DMS114 treated with DMSO at 0.1 percent for 48 hours (cell line): ENCODE data around the gene SLC19A1.
"Not testable (repeated sequence)": the region's sequence is repeated elsewhere in the genome, so short reads cannot be mapped to it uniquely, and the experiment has no call there.

Experiments used
- DNase-seq: peaks from one replicate; lab custom pipeline; 2025; ENCODE audit not compliant: unreplicated experiment; lab: John Stamatoyannopoulos, UW

SLC19A1 gene

DNA sequence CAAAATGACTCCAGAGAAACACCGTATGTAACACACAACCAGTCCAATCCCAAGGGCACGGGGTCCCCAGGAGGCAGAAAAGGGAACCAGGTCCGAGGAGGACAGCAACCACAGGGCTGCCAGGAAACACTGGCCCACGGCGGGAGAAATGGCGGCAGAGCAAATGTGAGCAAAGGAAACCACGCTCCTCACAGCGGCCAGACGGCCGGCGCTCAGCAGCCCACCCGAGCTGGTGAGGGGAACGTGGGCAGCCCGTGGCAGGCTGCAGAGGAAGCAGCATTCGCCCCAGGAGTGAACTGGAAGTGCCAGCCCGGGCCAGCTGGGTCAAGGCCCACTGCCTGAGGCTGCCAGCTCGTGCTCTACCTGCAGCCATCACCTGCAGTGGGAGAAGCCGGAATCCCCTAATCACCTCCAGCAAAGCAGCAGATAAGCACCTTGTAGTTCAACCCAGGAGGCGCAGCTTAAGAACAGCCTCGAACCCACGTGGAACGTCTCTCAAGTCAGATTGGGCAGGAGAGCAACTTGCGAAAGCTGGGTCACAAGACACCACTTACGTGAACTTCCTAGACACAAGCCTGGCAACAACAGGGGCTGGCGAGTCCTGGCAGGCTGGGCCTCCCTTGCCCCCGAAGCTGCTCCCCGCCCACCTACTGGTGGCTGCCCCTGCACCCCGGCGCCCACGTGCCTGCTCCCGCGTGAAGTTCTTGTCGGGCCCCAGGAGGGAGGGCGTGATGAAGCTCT is 6.7 kb downstream of the SLC19A1 start:
- no peak for DNase-seq

DNA sequence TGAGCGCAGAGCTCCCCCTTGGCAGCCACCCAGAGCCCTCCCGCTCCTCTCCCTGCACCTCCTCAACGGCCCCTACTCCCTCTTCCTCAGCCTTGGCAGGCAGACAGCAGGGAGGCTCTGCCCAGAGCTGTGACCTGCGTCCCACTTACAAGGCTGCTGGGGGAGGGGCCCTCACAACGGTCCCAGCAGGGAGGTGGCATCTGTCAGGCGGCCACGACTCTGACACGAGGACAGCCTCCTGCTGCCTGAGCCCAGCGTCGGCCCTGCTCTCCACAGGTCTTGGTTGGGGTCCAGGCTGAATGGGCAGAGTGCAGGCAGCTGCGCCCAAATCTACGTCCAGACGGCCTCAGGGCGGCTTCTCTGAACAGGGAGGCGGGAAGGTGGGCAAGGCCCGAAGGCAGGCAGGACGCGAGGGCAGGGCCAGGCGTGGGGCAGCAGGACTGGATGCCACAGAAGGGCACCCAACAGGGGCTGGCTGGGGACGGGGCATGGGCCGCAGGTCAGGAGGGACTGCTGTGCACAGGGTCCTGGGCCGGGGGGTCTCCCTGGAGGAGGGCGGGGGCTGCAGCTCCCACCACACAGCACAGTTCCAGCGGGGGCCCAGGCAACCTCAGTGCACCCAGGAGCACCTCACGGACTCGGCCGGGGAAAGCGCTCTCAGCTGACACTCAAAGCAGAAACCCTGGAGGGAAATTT is 7.5 kb downstream of the SLC19A1 start:
- no peak for DNase-seq

DNA sequence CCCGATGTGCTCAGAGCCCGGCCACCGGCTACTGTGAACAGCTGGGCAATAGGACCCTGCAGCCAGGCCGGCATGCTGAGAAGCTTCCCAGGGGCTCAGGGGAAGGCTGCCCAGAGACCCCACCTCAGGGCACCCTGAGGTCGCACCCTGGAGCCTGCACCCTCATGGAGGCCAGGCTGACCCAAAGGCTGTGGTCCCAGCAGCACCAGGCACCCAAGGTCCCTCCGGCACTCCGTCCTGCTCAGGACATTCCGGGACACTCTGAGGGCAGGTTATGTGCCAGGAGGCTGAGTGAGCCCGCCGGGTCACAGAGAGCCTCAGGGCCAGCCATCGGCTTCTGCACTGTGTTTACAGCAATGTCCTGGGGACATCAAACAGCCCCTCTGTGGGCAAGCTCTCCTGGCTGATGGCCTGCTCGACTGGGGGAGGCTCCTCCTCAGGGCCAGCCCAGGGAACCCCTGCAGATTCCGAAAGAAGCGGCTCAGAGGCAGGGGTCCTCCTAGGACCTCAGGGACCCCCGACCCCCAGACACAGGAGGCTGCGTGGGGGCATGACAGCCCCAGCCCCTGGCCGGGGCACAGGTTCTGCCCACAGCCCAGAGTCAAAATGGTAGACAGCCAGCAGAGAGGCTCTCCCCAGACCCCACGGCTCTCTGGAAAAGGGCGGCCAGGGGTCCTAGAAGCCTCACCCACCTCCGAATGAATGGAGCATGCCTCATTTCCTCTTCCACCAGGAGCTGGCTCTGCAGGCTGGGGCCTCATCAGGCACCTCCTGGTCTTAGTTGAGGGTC is 8.2 kb downstream of the SLC19A1 start:
- DNase-seq: no peak

DNA sequence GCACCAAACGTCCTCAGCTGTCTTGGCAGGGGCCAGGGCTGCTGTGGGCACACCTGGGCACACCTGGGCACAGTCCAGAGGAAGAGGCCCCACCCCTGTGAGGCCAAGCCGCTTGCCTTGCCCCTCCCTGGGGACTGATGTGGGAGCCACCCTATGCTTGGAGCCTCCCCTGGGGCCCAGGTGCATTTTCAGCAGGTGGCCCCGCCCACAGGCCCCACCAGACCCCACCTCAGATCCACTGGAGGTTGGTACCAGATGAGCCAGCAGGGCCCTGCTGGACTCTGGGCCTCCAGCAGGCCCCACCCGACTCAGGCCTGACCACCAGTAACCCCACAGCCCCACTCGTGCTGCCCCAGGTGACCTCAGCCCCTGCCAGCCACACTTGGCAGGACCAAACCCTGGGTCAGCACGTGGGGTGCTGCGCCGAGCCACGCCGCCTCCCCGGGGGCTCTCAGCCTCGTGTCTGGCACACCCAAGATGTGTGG is 8.8 kb downstream of the SLC19A1 start:
- no peak for DNase-seq

DNA sequence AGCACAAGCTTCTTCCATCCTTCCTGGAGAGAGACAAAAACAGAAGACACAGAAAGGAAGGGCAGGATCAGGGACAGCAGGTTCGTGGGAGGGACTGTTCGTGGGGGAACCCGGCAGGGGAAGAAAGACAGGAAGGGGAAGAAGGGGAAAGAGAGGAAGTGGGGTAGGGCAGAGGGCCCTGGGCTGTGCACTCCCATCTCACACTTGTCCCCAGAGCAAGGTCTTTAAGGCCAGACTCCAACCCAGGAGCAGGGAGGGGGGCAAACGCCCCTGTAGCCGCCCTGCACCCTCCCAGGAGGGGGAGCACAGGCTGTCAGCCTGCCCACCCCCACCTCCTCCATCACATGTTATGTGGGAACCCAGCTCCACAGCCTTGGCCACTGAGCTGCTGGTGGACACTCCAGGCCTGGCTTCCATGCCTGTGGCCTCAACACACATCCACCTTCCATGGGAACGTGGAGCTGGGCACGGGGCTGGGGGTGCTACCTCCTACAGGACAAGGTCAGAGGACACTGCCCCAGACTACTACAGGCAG is 9.3 kb downstream of the SLC19A1 start:
- DNase-seq: no peak

DNA sequence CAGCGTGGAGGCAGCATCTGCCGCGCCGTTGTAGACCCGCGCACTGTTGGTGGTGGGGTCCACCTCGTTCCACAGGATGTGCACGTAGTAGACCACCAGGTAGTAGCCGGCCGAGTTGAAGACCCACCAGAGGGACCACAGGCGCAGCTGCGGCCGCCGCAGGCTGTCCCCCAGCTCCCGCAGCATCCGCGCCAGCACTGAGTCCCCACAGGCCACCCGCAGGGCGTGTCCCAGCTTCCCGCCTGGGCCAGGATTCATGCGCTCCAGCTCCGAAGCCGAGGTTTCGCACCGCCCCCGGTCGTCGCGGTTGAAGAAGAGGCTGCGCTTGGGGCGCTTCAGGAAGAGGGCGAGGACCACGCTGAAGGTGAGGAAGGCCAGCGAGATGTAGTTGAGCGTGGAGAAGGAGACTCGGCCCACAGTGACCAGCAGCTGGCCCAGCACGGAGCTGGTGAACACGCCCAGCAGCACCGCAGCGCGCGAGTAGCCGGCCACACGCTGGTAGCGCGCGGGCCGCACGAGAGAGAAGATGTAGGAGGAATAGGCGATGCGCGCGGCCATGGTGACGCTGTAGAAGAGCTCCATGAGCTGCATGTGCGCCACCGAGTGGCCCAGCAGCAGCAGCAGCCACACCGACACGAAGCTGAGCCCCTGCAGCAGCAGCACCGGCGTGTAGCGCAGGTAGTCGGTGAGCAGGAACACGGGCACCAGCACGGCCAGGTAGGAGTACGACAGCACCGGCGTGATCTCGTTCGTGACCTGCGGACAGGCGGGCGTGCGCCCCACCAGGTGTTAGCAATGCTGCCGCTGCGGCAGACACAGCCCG is 10.6 kb downstream of the SLC19A1 start:
- DNase-seq: no peak

DNA sequence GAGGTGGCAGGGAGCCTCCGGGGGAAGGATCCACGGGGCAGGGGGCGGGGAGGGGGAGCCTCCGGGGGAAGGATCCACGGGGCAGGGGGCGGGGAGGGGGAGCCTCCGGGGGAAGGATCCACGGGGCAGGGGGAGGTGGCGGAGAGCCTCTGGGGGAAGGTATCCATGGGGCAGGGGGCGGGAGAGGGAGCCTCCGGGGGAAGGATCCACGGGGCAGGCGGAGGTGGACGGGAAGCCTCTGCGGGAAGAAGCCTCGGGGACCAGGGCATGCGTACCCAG is 11.2 kb downstream of the SLC19A1 start:
- not testable (repeated sequence) for DNase-seq

DNA sequence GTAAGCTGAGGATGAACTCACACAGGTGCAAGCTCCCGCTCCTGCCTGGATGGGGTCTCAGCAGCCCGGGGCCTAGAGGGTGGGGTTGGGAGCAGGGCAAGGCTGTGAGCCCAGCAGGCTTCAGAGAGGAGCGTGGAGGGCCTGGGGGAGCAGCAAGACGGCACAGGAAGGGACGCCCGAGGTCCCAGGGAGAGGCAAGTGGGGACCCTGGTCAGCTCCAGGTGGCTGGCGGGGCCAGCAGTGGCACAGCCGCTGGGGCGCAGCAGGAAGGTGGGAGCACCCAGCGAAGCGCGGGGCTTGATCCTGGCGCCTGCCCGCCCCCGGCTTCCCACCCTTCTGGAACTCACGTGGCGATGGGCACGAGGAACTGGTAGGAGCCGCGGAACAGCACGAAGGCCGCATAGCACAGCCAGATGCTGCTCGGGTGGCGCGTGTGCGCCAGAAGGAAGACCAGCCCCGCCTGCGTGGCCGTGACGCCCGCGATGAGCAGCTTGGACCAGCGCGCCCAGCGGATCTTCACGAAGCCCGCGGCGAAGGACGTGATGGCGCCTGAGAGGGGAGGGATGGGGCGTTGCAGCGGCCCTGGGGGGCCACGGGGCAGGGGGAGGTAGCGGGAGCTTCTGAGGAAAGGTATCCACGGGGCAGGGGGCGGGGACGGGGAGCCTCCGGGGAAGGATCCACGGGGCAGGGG is 11.7 kb downstream of the SLC19A1 start:
- DNase-seq: no peak

DNA sequence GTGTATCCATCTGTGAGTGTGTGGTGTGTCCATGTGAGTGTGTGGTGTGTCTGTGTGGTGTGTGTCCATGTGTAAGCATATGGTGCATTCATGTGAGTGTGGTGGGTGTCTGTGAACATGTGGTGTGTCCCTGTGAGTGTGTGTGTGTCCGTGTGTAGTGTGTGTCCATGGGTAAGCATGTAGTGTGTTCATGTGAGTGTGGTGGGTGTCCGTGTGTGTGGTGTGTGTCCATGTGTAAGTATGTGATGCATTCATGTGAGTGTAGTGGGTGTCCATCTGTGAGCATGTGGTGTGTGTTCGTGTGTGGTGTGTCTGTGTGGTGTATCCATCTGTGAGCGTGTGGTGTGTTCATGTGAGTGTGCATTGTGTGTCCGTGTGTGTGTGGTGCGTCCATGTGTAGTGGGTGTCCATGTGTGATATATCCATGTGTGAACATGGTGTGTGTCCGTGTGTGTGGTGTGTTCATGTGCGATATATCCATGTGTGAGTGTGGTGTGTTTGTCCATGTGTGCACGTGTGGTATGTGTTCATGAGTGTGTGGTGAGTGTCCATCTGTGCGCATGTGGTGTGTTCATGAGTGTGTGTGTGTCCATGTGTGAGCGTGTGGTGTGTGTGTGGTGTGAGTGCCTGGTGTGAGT is 12.3 kb downstream of the SLC19A1 start:
- no peak for DNase-seq

DNA sequence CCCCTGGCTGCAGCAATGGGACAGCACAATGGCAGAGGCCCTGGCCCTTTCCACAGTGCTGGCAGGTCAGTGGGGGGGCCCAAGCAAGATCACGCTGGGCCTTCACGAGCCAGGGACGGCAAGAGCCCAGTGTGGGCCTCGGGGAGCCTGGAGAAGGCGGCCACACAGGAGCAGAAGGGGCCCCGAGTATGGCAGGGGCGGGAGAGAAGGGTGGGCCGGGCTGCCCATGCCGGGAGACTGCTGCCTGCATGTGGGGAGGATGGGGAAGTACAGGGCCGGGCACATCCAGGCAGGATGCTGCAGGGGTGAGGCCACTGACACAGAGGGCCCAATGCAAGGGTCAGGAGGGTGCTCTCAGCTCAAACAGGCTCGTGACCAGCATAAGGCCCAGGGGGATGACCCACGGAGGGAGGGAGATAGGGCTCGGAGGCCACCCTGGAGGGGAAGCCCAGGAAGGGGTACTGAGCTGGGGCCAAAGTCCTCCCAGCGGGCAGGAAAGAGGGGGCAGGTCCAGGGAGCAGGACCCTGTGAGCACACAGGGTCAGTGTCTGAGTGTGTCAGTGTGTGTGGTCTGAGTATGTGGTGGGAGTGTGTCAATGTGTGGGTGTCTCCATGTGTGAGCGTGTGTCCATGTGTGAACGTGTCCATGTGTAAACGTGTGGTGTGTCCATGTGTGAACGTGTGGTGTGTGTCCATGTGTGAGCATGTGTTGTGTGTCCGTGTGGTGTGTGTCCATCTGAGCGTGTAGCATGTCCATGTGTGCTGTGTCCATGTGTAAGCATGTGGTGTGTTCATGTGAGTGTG is 13.1 kb downstream of the SLC19A1 start:
- no peak for DNase-seq

DNA sequence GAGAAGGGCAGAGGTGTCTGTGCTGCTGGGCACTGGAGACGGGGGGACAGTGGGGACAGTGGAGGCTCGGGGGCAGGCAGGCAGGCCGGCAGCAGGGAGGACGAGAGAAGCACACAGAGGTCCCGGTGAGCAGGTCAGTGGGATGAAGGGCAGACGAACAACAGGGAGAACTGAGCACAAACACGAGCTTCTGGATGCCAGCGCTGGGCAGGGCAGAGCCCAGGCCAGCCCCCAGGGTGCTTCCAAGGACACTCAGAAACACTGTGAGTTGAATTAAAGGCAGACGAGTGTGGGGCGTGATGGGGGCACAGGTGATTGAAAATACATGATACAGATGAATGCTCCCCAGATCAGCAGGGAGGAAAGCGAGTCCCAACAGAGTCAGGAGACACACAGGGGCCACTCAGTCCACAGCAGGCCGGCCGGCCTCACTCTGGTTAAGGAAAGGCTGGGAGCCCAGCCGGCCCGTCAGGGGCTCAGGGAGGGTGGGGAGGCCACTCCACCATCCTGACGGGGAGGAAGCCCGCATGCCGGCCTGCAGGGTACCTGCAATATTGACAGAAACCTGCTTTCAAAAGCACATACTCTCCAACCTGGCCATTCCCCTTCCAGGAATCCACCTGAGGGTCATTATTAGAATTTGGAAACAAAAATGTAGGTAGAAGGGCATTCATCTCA is 14.1 kb downstream of the SLC19A1 start:
- DNase-seq: no peak

DNA sequence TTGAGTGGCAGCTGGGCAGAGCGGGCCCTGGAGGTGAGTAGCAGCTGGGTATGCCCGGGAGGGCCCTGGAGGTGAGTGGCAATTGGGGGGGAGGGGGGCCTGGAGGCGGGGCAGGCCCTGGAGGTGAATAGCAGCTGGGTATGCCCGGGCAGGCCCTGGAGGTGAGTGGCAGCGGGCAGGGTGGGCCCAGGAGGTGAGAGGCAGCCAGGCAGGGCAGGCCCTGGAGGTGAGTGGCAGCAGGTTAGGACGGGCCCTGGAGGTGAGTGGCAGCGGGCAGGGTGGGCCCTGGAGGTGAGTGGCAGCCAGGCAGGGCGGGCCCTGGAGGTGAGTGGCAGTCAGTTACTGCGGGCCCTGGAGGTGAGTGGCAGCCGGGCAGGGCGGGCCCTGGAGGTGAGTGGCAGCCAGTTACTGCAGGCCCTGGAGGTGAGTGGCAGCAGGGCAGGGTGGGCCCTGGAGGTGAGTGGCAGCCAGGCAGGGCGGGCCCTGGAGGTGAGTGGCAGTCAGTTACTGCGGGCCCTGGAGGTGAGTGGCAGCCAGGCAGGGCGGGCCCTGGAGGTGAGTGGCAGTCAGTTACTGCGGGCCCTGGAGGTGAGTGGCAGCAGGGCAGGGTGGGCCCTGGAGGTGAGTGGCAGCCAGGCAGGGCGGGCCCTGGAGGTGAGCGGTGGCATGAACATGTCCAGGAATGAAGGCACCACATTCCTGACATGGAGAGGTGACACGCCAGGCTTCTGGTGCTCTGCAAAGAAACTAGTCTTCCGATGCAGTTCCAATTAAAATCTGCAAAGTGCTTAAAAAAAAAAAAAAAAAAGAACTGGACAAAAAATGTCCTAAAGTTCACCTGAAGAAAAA is 14.9 kb downstream of the SLC19A1 start:
- DNase-seq: not testable (repeated sequence)

DNA sequence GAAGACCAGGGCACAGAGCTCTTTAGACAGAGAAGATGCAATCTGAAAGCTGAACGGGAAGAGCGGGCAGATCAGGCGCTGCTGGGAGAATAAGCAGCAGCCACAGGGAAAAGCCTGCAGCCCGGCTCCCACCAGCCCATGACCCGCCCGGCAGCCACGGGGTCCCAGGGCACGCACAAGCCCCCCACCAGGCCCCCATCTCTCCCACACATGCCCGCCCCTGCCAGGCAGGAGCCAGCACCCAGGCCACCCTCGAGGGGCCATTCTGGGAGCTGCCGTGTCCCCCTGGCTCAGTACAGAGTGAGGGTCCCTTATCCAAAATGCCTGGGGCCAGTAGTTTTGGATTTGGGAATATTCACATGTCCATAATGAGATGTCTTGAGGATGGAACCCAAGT is 16.3 kb downstream of the SLC19A1 start:
- no peak for DNase-seq

DNA sequence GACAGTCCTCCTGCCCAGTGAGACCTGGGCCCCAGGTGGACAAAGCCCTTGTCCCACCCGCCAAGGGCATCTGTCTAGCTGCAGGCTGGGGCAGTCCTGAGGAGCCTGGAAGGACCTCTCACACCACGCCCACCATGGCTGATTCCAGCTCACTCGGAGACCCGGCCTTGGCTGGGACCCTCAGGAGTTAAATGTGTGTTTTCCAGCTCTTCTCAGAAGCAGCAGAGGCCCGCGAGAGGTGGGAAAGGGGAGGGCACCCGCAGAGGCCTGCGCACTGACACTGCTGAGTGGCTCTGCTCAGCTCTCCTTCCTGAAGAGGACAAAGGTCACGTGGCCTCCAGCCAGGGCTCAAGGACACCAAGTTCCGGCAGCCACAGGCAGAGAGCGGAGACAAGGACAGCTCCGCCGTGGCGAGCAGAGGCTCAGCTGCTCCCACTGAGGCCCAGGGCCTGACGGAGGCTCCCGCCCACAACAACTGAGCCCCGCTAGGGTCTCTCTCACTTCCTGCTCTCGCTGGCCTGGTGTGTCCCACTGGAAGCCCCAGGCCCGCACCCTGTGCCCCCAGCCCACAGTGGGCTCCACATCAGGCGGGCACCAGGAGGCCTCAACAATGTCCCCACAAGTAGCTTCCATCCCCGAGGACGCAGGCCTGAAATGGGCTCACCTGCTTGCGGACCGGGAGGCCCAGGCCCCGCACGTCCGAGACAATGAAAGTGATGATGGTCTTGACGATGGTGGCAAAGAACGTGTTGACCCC is 16.9 kb downstream of the SLC19A1 start:
- no peak for DNase-seq

DNA sequence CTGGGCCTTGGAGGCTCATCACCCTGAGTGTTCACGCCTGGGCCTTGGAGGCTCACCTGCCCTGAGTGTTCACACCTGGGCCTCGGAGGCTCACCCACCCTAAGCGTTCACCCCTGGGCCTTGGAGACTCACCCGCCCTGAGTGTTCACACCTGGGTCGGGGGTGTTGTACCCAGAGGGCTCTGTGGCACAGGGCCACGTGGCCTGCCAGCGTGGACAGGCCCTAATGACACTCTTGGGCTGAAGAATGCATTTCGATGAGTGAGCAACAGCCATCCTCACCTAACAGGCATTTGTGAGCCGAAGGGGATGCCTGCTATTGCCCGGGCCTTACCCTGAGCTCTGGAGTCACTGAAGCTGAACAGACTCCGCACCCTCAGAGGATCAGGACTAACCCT is 17.5 kb downstream of the SLC19A1 start:
- no peak for DNase-seq

DNA sequence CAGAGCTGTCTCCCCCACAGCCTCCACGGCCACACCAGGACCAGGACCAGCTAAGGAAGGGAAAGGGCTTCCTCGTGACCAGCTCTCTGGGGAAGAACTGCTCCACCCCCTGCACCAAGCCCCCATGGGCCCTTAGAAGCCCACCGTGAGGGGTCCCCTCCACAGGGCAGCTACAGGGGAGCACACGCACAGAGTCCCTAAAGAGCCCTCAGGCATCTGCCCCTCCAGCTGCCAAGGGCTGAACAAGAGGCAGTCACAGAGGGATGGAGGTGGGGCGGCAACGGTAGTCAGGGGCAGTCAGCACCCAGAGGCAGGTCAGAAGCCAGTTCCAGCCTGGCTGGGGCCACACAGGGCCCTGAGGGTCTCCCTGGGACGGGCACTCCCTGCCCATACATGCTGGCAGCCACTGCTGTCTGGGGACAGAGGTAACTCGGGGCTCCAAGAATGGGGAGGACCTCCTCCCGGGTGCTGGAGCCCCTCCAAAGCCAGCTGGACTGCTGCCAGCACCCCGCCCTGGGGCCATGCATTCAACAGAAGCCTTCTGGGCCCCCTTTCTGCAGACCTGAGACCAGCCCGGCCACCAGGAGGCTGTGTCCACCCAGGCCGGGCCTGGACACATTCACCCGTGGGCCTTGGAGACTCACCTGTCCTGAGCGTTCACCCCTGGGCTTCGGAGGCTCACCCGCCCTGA is 18.7 kb downstream of the SLC19A1 start:
- no peak for DNase-seq
